Measurements from ENCODE around the gene DDX10. TPM values are rescaled to one million over a fixed set of nuclear protein-coding genes. Genes with fewer than 3 reads are reported as not detected.

The DDX10 gene
- polyA plus RNA-seq, 1 donor from 2014 or later: 15.9 TPM

GRCh38 chr11:108645970-108646369 lies 18.9 kb upstream of the DDX10 start:
- H4K20me1 ChIP-seq (ENCODE audit: insufficient read depth): no peaks in the 10 kb centered on the region

GRCh38 chr11:108647387-108647700 lies 17.5 kb upstream of the DDX10 start:
- Histone ChIP-seq H3F3A (ENCODE audit: insufficient read depth, low read length, poor library complexity, severe bottlenecking) (no peaks in the 10 kb centered on the region), H3K9me3 (ENCODE audit: low read length) (no peaks in the 10 kb centered on the region), H2AFZ (ENCODE audit: low read depth, low read length) (no peak overlapping the region), H3K79me2 (replicated peaks; ENCODE audit: insufficient read depth, low read length) (no peaks in the 10 kb centered on the region), H3K9ac (ENCODE audit: low read length) (no peak overlapping the region), H3K4me3 (ENCODE audit: low read length) (no peak overlapping the region), H3K36me3 (ENCODE audit: insufficient read depth, low read length) (no peaks in the 10 kb centered on the region), H3K27me3 (ENCODE audit: insufficient read depth, low read depth, low read length) (no peaks in the 10 kb centered on the region), H3K27ac (ENCODE audit: low read length) (no peak overlapping the region), H3K9me2 (ENCODE audit: insufficient read depth, low read length) (no peaks in the 10 kb centered on the region), H4K20me1 (ENCODE audit: insufficient read depth) (no peaks in the 10 kb centered on the region), H3K4me2 (ENCODE audit: low read length) (no peak overlapping the region)
- no peak for TF ChIP-seq EZH2 (IDR thresholded peaks at IDR 0.05; ENCODE audit: borderline replicate concordance, insufficient read depth, low read length, poor library complexity, severe bottlenecking)
- TF ChIP-seq SMC3 (conservative IDR thresholded peaks at IDR 0.05; ENCODE audit: poor library complexity): no peak
- TF ChIP-seq MXI1 (conservative IDR thresholded peaks at IDR 0.05; ENCODE audit: poor library complexity, severe bottlenecking): no peak
- no peak for TF ChIP-seq RAD21 (conservative IDR thresholded peaks at IDR 0.05)
- no peak for TF ChIP-seq EP300 (conservative IDR thresholded peaks at IDR 0.05; ENCODE audit: poor library complexity, severe bottlenecking)
- TF ChIP-seq CTCF (IDR thresholded peaks at IDR 0.05; ENCODE audit: poor library complexity, severe bottlenecking): no peak
- TF ChIP-seq TAF1 (IDR thresholded peaks at IDR 0.05; ENCODE audit: low read depth): no peak
- TF ChIP-seq POLR2AphosphoS5 (IDR thresholded peaks at IDR 0.05): no peak

More at GRCh38 chr11:108645970-108646369, 18.9 kb upstream of the DDX10 start:
- Histone ChIP-seq H3K4me3 (ENCODE audit: low read length) (no peak overlapping the region), H2AFZ (ENCODE audit: low read depth, low read length) (no peak overlapping the region), H3K9me2 (ENCODE audit: insufficient read depth, low read length) (no peaks in the 10 kb centered on the region), H3K79me2 (replicated peaks; ENCODE audit: insufficient read depth, low read length) (no peaks in the 10 kb centered on the region), H3K9ac (ENCODE audit: low read length) (no peak overlapping the region), H3K36me3 (ENCODE audit: insufficient read depth, low read length) (no peaks in the 10 kb centered on the region), H3K4me2 (ENCODE audit: low read length) (no peak overlapping the region), H3K27me3 (ENCODE audit: insufficient read depth, low read depth, low read length) (no peaks in the 10 kb centered on the region), H3K9me3 (ENCODE audit: low read length) (no peaks in the 10 kb centered on the region), H3F3A (ENCODE audit: insufficient read depth, low read length, poor library complexity, severe bottlenecking) (no peaks in the 10 kb centered on the region), H3K27ac (ENCODE audit: low read length) (no peak overlapping the region)
- TF ChIP-seq SMC3 (conservative IDR thresholded peaks at IDR 0.05; ENCODE audit: poor library complexity) (no peak), POLR2AphosphoS5 (IDR thresholded peaks at IDR 0.05) (no peak), REST (IDR thresholded peaks at IDR 0.05; ENCODE audit: borderline replicate concordance) (no peak), EP300 (conservative IDR thresholded peaks at IDR 0.05; ENCODE audit: poor library complexity, severe bottlenecking) (no peak), TAF1 (IDR thresholded peaks at IDR 0.05; ENCODE audit: low read depth) (no peak), CTCF (IDR thresholded peaks at IDR 0.05; ENCODE audit: poor library complexity, severe bottlenecking) (no peak), EZH2 (IDR thresholded peaks at IDR 0.05; ENCODE audit: borderline replicate concordance, insufficient read depth, low read length, poor library complexity, severe bottlenecking) (no peak), MXI1 (conservative IDR thresholded peaks at IDR 0.05; ENCODE audit: poor library complexity, severe bottlenecking) (no peak), RAD21 (conservative IDR thresholded peaks at IDR 0.05) (no peak)
